OCI-LY1 (cell line): ENCODE data around the gene PARD3.

Experiments used
- EZH2 ChIP-seq: fragments of 200-600 bp; sonication (generic), shearing (Covaris generic); IDR thresholded peaks from 2 replicates; pipeline ENCODE4 v1.8.0; 2017; ENCODE audit warnings: borderline replicate concordance, mixed run types, mild to moderate bottlenecking, antibody characterized with exemption, low read length, moderate library complexity, mixed read lengths
- TF ChIP-seq, protein P1 (sequence below): fragments of 200-600 bp; sonication (generic), shearing (Covaris generic); IDR thresholded peaks from 2 replicates; pipeline ENCODE4 v1.5.1; 2017; ENCODE audit warnings: mild to moderate bottlenecking, antibody characterized with exemption, low read length, moderate library complexity, mixed read lengths

DNA sequence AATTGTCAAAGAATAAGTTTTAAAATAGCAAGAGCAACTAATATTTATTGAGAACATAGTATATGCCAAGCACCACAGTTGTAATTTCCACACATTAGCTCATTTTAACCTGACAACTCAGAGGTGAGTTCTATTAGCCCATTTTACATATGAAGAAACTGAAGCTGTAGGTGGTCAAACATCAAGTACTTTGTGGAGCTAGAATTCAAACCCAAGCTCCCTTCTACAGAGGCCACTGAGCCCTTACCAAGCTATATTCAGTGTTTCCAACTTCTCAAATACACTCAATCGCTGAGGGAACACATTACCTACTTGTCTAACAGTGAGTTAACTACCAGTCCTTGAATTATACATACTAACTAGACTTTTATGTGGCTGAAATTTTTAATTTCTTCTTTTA is 236.6 kb downstream of the PARD3 start:
- TF ChIP-seq, protein P1, sequence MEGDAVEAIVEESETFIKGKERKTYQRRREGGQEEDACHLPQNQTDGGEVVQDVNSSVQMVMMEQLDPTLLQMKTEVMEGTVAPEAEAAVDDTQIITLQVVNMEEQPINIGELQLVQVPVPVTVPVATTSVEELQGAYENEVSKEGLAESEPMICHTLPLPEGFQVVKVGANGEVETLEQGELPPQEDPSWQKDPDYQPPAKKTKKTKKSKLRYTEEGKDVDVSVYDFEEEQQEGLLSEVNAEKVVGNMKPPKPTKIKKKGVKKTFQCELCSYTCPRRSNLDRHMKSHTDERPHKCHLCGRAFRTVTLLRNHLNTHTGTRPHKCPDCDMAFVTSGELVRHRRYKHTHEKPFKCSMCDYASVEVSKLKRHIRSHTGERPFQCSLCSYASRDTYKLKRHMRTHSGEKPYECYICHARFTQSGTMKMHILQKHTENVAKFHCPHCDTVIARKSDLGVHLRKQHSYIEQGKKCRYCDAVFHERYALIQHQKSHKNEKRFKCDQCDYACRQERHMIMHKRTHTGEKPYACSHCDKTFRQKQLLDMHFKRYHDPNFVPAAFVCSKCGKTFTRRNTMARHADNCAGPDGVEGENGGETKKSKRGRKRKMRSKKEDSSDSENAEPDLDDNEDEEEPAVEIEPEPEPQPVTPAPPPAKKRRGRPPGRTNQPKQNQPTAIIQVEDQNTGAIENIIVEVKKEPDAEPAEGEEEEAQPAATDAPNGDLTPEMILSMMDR = no peak
- TF ChIP-seq EZH2 = no peak
